Progenitor cell of endocrine pancreas (in vitro differentiated cells): ENCODE results near the gene SORCS2. TPM values are rescaled to one million over a fixed set of nuclear protein-coding genes. Genes with fewer than 3 reads are reported as not detected.

ENCODE experiments used
- DNase-seq: peaks from one replicate; pipeline ENCODE4 v3.0.0; 2021; ENCODE audit warnings: low spot score; ENCODE audit not compliant: unreplicated experiment
- H3K27ac Mint-ChIP-seq: 2 replicates; pipeline ENCODE4 v1.8.0; 2021; ENCODE audit warnings: mild to moderate bottlenecking, moderate library complexity, mixed read lengths
- H3K27me3 Mint-ChIP-seq: 2 replicates; pipeline ENCODE4 v1.8.0; 2021; ENCODE audit warnings: mixed read lengths
- H3K36me3 Mint-ChIP-seq: 2 replicates; pipeline ENCODE4 v1.8.0; 2022; ENCODE audit warnings: mixed read lengths; ENCODE audit not compliant: insufficient read depth
- H3K4me1 Mint-ChIP-seq: 2 replicates; pipeline ENCODE4 v1.8.0; 2021; ENCODE audit warnings: low read depth, mixed read lengths
- H3K4me3 Mint-ChIP-seq: 2 replicates; pipeline ENCODE4 v1.8.0; 2021; ENCODE audit warnings: low read depth, mild to moderate bottlenecking, moderate library complexity, mixed read lengths
- H3K9me3 Mint-ChIP-seq: 2 replicates; pipeline ENCODE4 v1.8.0; 2021; ENCODE audit warnings: low read depth, mixed read lengths
- CTCF ChIP-seq: fragments of 200-600 bp; sonication (generic); IDR thresholded peaks from one replicate; pipeline ENCODE4 v1.5.0; 2021; ENCODE audit warnings: antibody characterized with exemption, mild to moderate bottlenecking; ENCODE audit not compliant: unreplicated experiment
- total RNA-seq: library from RNA; stranded (reverse); gene quantifications from 2 replicates; pipeline ENCODE4 v1.2.1, GENCODE V29; 2021

The SORCS2 gene
- total RNA-seq, 1 donor from 2014 or later = 2.2 TPM

GRCh38 chr4:7704625-7705024, 512.3 kb downstream of the SORCS2 start:
- Mint-ChIP-seq H3K4me1 (no peaks in the 10 kb centered on the region), H3K4me3 (no peak overlapping the region), H3K27me3 (peaks cover 7% of the 10 kb centered on the region), H3K9me3 (no peaks in the 10 kb centered on the region), H3K36me3 (no peaks in the 10 kb centered on the region), H3K27ac (no peak overlapping the region)
- no peak for DNase-seq
- no peak for TF ChIP-seq CTCF

GRCh38 chr4:7705062-7705461, 512.7 kb downstream of the SORCS2 start:
- peaks cover 4% of the 10 kb centered on the region for H3K27me3 Mint-ChIP-seq
- H3K4me3 Mint-ChIP-seq = no peak overlapping the region
- TF ChIP-seq CTCF = no peak
- no peaks in the 10 kb centered on the region for H3K36me3 Mint-ChIP-seq
- H3K4me1 Mint-ChIP-seq = no peaks in the 10 kb centered on the region
- no peak for DNase-seq
- no peak overlapping the region for H3K27ac Mint-ChIP-seq
- no peaks in the 10 kb centered on the region for H3K9me3 Mint-ChIP-seq

DNA sequence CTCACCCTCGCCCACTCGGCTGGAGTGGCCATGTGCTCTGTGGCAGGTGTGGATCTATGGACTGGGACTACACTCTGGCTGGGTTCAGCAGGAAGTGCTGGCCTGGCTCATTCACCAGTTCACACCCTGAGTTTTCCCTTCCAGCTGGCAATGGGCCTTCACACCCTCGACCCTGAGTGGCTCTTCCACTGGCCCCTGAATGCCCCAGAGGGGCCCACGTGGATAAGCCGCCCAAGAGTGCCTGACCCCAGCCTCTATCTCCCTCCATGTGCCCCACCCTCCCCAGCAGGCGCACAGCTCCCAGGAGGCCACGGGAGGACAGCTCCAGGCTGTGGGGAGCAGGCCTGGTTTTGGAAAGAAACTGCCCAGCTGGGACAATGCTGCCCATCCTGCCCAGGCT, 513.3 kb downstream of the SORCS2 start:
- H3K36me3 Mint-ChIP-seq = no peaks in the 10 kb centered on the region
- peaks cover 3% of the 10 kb centered on the region for H3K27me3 Mint-ChIP-seq
- H3K9me3 Mint-ChIP-seq = no peaks in the 10 kb centered on the region
- no peak for TF ChIP-seq CTCF
- no peaks in the 10 kb centered on the region for H3K4me1 Mint-ChIP-seq
- no peak for DNase-seq
- no peak overlapping the region for H3K4me3 Mint-ChIP-seq
- no peak overlapping the region for H3K27ac Mint-ChIP-seq

DNA sequence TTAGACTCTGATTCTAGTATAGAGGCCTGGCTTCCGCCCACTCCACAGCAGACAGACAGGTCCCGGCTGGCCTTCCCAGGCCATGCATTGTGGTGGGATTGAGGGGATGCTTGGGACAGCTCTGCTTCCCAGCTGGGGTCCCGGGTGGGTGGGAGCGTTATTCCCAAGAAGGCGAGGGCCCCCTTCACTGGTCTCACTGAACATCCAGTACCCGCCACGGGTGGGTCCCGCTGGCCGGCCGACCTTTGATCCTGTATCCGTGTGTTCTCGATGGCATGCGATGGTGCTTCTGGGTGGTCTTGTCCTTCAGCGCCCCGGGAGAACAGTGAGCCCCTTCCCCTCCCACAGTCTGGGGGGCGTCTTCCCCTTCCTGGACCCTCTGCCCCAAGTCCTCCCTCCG, 515.9 kb downstream of the SORCS2 start:
- TF ChIP-seq CTCF = no peak
- Mint-ChIP-seq H3K36me3 (no peaks in the 10 kb centered on the region), H3K9me3 (no peaks in the 10 kb centered on the region), H3K27me3 (peaks cover 6% of the 10 kb centered on the region), H3K4me3 (no peak overlapping the region), H3K27ac (no peak overlapping the region), H3K4me1 (no peaks in the 10 kb centered on the region)
- DNase-seq = no peak

GRCh38 chr4:7708981-7709380, 516.6 kb downstream of the SORCS2 start:
- Mint-ChIP-seq H3K27ac (no peak overlapping the region), H3K4me3 (no peak overlapping the region), H3K9me3 (no peaks in the 10 kb centered on the region), H3K4me1 (no peaks in the 10 kb centered on the region), H3K36me3 (no peaks in the 10 kb centered on the region), H3K27me3 (peaks cover 6% of the 10 kb centered on the region)
- DNase-seq = no peak
- TF ChIP-seq CTCF = no peak

GRCh38 chr4:7709431-7709830, 517.1 kb downstream of the SORCS2 start:
- peaks cover 6% of the 10 kb centered on the region for H3K27me3 Mint-ChIP-seq
- no peak for TF ChIP-seq CTCF
- no peak overlapping the region for H3K4me3 Mint-ChIP-seq
- H3K9me3 Mint-ChIP-seq = no peaks in the 10 kb centered on the region
- H3K4me1 Mint-ChIP-seq = no peaks in the 10 kb centered on the region
- H3K27ac Mint-ChIP-seq = no peak overlapping the region
- H3K36me3 Mint-ChIP-seq = no peaks in the 10 kb centered on the region
- DNase-seq = no peak
